IMR-90 (cell line): ENCODE results near the gene SYT3. TPM values are rescaled to one million over a fixed set of nuclear protein-coding genes. Genes with fewer than 3 reads are reported as not detected.

Experiments used
- ATAC-seq: fragments of 200-7000 bp; cut with Tn5 transposase; 2 replicates; pipeline ENCODE4 v1.9.1; 2020; ENCODE audit warnings: low read depth, mild to moderate bottlenecking, moderate library complexity
- BruUV-seq: library from RNA; stranded (reverse); fragments of 400-500 nt; replicated peaks from 2 replicates; lab custom pipeline; 2021; lab: Mats Ljungman, UMichigan
- CTCF ChIA-PET: fragments of 300-600 bp; formaldehyde crosslinking; extraction: SDS; loops from one replicate; lab custom pipeline; 2021; ENCODE audit warnings: antibody characterized with exemption; lab: Yijun Ruan, JAX
- POLR2A ChIA-PET: fragments of 300-600 bp; sonication (Branson Sonifier 250); formaldehyde crosslinking; loops from one replicate; lab custom pipeline; 2022; ENCODE audit warnings: antibody characterized with exemption; ENCODE audit not compliant: unreplicated experiment; lab: Charles Lee
- DNase-seq: peaks from one replicate; pipeline ENCODE4 v3.0.0; 2013
- H2AFZ ChIP-seq: replicated peaks from 2 replicates; pipeline ENCODE3; 2013; ENCODE audit warnings: low read length, mild to moderate bottlenecking; ENCODE audit not compliant: poor library complexity
- H2AK5ac ChIP-seq: 2 replicates; pipeline ENCODE4 v1.6.1; 2013; ENCODE audit warnings: low read depth, low read length, inconsistent platforms
- H2AK9ac ChIP-seq: replicated peaks from 2 replicates; pipeline ENCODE3; 2013; ENCODE audit warnings: mild to moderate bottlenecking, low read depth, low read length, moderate library complexity; ENCODE audit not compliant: poor library complexity
- H2BK120ac ChIP-seq: 2 replicates; pipeline ENCODE4 v1.6.1; 2013; ENCODE audit warnings: low read depth, low read length, inconsistent platforms
- H2BK15ac ChIP-seq: 3 replicates; pipeline ENCODE4 v1.6.1; 2013; ENCODE audit warnings: low read depth, low read length, inconsistent platforms
- H2BK20ac ChIP-seq: 2 replicates; pipeline ENCODE4 v1.6.1; 2013; ENCODE audit warnings: low read depth, mild to moderate bottlenecking, inconsistent platforms, low read length, moderate library complexity
- H2BK5ac ChIP-seq: 2 replicates; pipeline ENCODE4 v1.6.1; 2013; ENCODE audit warnings: mild to moderate bottlenecking, low read depth, low read length, inconsistent platforms; ENCODE audit not compliant: poor library complexity, severe bottlenecking
- H3K14ac ChIP-seq: replicated peaks from 2 replicates; pipeline ENCODE4 v1.6.1; 2013; ENCODE audit warnings: low read depth, low read length, inconsistent platforms
- H3K18ac ChIP-seq: 2 replicates; pipeline ENCODE4 v1.6.1; 2013; ENCODE audit warnings: low read depth, low read length, control low read depth
- H3K23ac ChIP-seq: 2 replicates; pipeline ENCODE4 v1.6.1; 2013; ENCODE audit warnings: low read depth, low read length, inconsistent platforms
- H3K27ac ChIP-seq: 2 replicates; pipeline ENCODE4 v1.5.1; 2013; ENCODE audit warnings: mild to moderate bottlenecking, control low read depth, low read length; ENCODE audit not compliant: insufficient read depth
- H3K27me3 ChIP-seq: 2 replicates; pipeline ENCODE4 v1.6.1; 2013; ENCODE audit warnings: low read length; ENCODE audit not compliant: control insufficient read depth, insufficient read depth
- H3K36me3 ChIP-seq: 2 replicates; pipeline ENCODE4 v1.6.1; 2013; ENCODE audit warnings: low read length, mixed read lengths; ENCODE audit not compliant: control insufficient read depth, insufficient read depth
- H3K4ac ChIP-seq: 2 replicates; pipeline ENCODE4 v1.6.1; 2013; ENCODE audit warnings: low read depth, low read length, inconsistent platforms
- H3K4me1 ChIP-seq: 2 replicates; pipeline ENCODE4 v1.6.1; 2013; ENCODE audit warnings: low read length, mixed read lengths; ENCODE audit not compliant: control insufficient read depth, insufficient read depth
- H3K4me2 ChIP-seq: 2 replicates; pipeline ENCODE4 v1.6.1; 2013; ENCODE audit warnings: low read depth, mild to moderate bottlenecking, control low read depth, low read length, moderate library complexity
- H3K4me3 ChIP-seq: 2 replicates; pipeline ENCODE4 v1.5.1; 2013; ENCODE audit warnings: low read depth, mild to moderate bottlenecking, control low read depth, low read length, moderate library complexity; ENCODE audit not compliant: insufficient read depth
- H3K56ac ChIP-seq: 2 replicates; pipeline ENCODE4 v1.6.1; 2013; ENCODE audit warnings: low read length, inconsistent platforms; ENCODE audit not compliant: insufficient read depth; ENCODE audit errors: extremely low read depth
- H3K79me1 ChIP-seq, 2 experiments: 2 replicates each; pipeline ENCODE4 v1.6.1; 2013; ENCODE audit warnings: low read length in 2 of 2, inconsistent platforms in 1 of 2, low read depth in 1 of 2
- H3K9ac ChIP-seq: 2 replicates; pipeline ENCODE4 v1.6.1; 2013; ENCODE audit warnings: low read depth, low read length, control low read depth
- H3K9me1 ChIP-seq: 2 replicates; pipeline ENCODE4 v1.6.1; 2013; ENCODE audit warnings: low read length, inconsistent platforms; ENCODE audit not compliant: insufficient read depth
- H3K9me3 ChIP-seq: 2 replicates; pipeline ENCODE4 v1.6.1; 2013; ENCODE audit warnings: low read length; ENCODE audit not compliant: control insufficient read depth, insufficient read depth
- H4K20me1 ChIP-seq: 2 replicates; pipeline ENCODE4 v1.6.1; 2013; ENCODE audit warnings: low read length, inconsistent platforms; ENCODE audit not compliant: insufficient read depth
- H4K5ac ChIP-seq: 2 replicates; pipeline ENCODE4 v1.6.1; 2013; ENCODE audit warnings: mild to moderate bottlenecking, low read depth, low read length, control low read depth
- H4K8ac ChIP-seq, 2 experiments: 2 replicates each; pipeline ENCODE4 v1.6.1; 2013; ENCODE audit warnings: low read depth in 2 of 2, low read length in 2 of 2, control low read depth in 1 of 2, inconsistent platforms in 1 of 2
- H4K91ac ChIP-seq: 2 replicates; pipeline ENCODE4 v1.6.1; 2013; ENCODE audit warnings: low read depth, low read length, inconsistent platforms; ENCODE audit not compliant: insufficient read depth
- BHLHE40 ChIP-seq: fragments of 150-350 bp; IDR thresholded peaks from 2 replicates; pipeline ENCODE4 v1.6.1; 2016; ENCODE audit warnings: mild to moderate bottlenecking, low read depth, low read length
- CEBPB ChIP-seq: IDR thresholded peaks from 2 replicates; pipeline ENCODE4 v1.6.1; 2012; ENCODE audit warnings: low read depth, low read length, improper control_type of control experiment
- CHD1 ChIP-seq: IDR thresholded peaks from 2 replicates; pipeline ENCODE4 v1.6.1; 2012; ENCODE audit warnings: low read depth, low read length, improper control_type of control experiment
- FOS ChIP-seq: fragments of 150-350 bp; IDR thresholded peaks from 2 replicates; pipeline ENCODE4 v1.6.1; 2016; ENCODE audit warnings: low read depth, low read length
- MAFK ChIP-seq: IDR thresholded peaks from 2 replicates; pipeline ENCODE4 v1.6.1; 2012; ENCODE audit warnings: low read depth, low read length, improper control_type of control experiment
- MAZ ChIP-seq: IDR thresholded peaks from 2 replicates; pipeline ENCODE4 v1.6.1; 2012; ENCODE audit warnings: low read depth, mild to moderate bottlenecking, low read length, improper control_type of control experiment, moderate library complexity, borderline replicate concordance
- NFE2L2 ChIP-seq: fragments of 150-350 bp; IDR thresholded peaks from 2 replicates; pipeline ENCODE4 v1.6.1; 2016; ENCODE audit warnings: low read depth, mild to moderate bottlenecking, low read length
- POLR2A ChIP-seq: IDR thresholded peaks from 2 replicates; pipeline ENCODE4 v1.6.1; 2012; ENCODE audit warnings: mild to moderate bottlenecking, low read depth, low read length
- RCOR1 ChIP-seq: IDR thresholded peaks from 2 replicates; pipeline ENCODE4 v1.6.1; 2012; ENCODE audit warnings: mild to moderate bottlenecking, low read length, improper control_type of control experiment; ENCODE audit not compliant: insufficient replicate concordance
- RFX5 ChIP-seq: IDR thresholded peaks from 2 replicates; pipeline ENCODE4 v1.8.0; 2012; ENCODE audit warnings: low read depth, mild to moderate bottlenecking, low read length, moderate library complexity
- SMC3 ChIP-seq: fragments of 150-350 bp; IDR thresholded peaks from 2 replicates; pipeline ENCODE4 v1.6.1; 2016; ENCODE audit warnings: low read depth, mild to moderate bottlenecking, antibody characterized with exemption, low read length, moderate library complexity
- WGBS, 2 experiments: methylation state at CpG; one replicate each; pipeline versions ENCODE4 v1.1.5 to v1.1.7; 2013; ENCODE audit warnings: missing lambda C conversion rate in 2 of 2; ENCODE audit not compliant: insufficient read length in 1 of 2; ENCODE audit errors: extremely low coverage in 2 of 2; 5-methylcytosine and 5-hydroxymethylcytosine counted together
- dilution Hi-C: fragments of 300-500 bp; cut with HindIII; formaldehyde crosslinking; loops from one replicate; pipeline ENCODE4 v1.14.3; 2018; ENCODE audit warnings: low sequenced_read_pairs; ENCODE audit not compliant: unreplicated experiment
- in situ Hi-C: fragments of 300-500 bp; cut with MboI; formaldehyde crosslinking; loops from 3 replicates; pipeline ENCODE4 v1.14.3; 2019; ENCODE audit warnings: low sequenced_read_pairs, inconsistent platforms, mixed read lengths
- intact Hi-C: fragments of 100-400 bp; cut with micrococcal nuclease; formaldehyde crosslinking; loops from 2 replicates; pipeline ENCODE4 v1.10.0; 2022
- polyA plus RNA-seq, 3 experiments: library from polyadenylated mRNA; depleted of rRNA; stranded (reverse); fragments of >200 nt; gene quantifications; 2 replicates each; pipeline ENCODE4 v1.2.3, GENCODE V29; 2012; ENCODE audit warnings: low replicate concordance in 1 of 3
- total RNA-seq: library from RNA; depleted of rRNA; stranded (reverse); fragments of >200 nt; gene quantifications from 2 replicates; pipeline ENCODE4 v1.2.3, GENCODE V29; 2012
- TF ChIP-seq, protein P1 (sequence below): fragments of 150-350 bp; IDR thresholded peaks from 2 replicates; pipeline ENCODE4 v1.6.1; 2017; ENCODE audit warnings: mild to moderate bottlenecking, antibody characterized with exemption, low read length, low read depth
- TF ChIP-seq, protein P2 (sequence below): conservative IDR thresholded peaks from 2 replicates; pipeline ENCODE4 v1.5.1; 2012; ENCODE audit warnings: mild to moderate bottlenecking, low read depth, low read length, improper control_type of control experiment
- TF ChIP-seq, protein P3 (sequence below): fragments of 150-350 bp; IDR thresholded peaks from 2 replicates; pipeline ENCODE4 v1.6.1; 2016; ENCODE audit warnings: low read depth, mild to moderate bottlenecking, low read length, moderate library complexity, borderline replicate concordance

Gene SYT3
- total and polyA plus RNA-seq, 2 of the 4 experiments (the other 2 are of a cell fraction): 0.05 TPM; not detected in 1

DNA sequence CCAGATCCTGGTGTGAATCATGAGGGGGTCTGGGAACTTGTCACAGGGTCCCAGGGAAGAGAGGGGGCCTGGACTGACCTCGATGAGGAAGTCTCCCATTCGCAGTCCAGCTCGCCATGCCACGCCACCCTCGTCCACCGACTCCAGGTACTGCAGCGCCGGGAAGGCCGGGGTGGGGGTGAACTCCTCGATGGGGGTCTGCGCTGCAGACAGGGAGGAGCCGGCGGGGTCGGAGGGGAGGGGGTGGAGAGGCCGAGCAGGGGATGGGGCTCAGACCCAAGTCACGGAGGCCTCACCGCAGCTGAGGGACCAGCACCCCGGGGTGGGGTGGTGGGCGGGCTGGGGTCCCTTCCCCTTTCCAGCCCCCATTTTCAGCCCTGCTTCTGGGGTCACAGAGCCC is 49.1 kb upstream of the SYT3 start:
- H2BK5ac ChIP-seq: no peak overlapping the region
- H3K4me1 ChIP-seq: no peaks in the 10 kb centered on the region
- H3K14ac ChIP-seq: no peak overlapping the region
- H4K5ac ChIP-seq: no peak overlapping the region
- H4K8ac ChIP-seq: no peak overlapping the region
- H2BK120ac ChIP-seq: no peak overlapping the region
- no peak overlapping the region for H2AFZ ChIP-seq
- H4K91ac ChIP-seq: no peak overlapping the region
- H2AK9ac ChIP-seq: no peak overlapping the region
- WGBS, 2 experiments: 89% methylated on average over 2 of the region's 19 CpGs; no CpG with 5 or more reads in 1 of the 2 experiments
- H3K9ac ChIP-seq: no peak overlapping the region
- BruUV-seq: no TSS peak
- H3K27ac ChIP-seq: no peak overlapping the region
- H2BK20ac ChIP-seq: no peak overlapping the region
- H3K4ac ChIP-seq: no peak overlapping the region
- in situ Hi-C loops: no loop called here
- no peaks in the 10 kb centered on the region for H3K79me1 ChIP-seq
- ATAC-seq (no peak), DNase-seq (no peak)
- TF ChIP-seq POLR2A (no peak), RCOR1 (no peak), MAZ (no peak), NFE2L2 (no peak), CHD1 (no peak), FOS (no peak), RFX5 (no peak), BHLHE40 (no peak), SMC3 (no peak), CEBPB (no peak), MAFK (no peak)
- TF ChIP-seq, protein P1, sequence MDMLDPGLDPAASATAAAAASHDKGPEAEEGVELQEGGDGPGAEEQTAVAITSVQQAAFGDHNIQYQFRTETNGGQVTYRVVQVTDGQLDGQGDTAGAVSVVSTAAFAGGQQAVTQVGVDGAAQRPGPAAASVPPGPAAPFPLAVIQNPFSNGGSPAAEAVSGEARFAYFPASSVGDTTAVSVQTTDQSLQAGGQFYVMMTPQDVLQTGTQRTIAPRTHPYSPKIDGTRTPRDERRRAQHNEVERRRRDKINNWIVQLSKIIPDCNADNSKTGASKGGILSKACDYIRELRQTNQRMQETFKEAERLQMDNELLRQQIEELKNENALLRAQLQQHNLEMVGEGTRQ: no peak
- TF ChIP-seq, protein P2, sequence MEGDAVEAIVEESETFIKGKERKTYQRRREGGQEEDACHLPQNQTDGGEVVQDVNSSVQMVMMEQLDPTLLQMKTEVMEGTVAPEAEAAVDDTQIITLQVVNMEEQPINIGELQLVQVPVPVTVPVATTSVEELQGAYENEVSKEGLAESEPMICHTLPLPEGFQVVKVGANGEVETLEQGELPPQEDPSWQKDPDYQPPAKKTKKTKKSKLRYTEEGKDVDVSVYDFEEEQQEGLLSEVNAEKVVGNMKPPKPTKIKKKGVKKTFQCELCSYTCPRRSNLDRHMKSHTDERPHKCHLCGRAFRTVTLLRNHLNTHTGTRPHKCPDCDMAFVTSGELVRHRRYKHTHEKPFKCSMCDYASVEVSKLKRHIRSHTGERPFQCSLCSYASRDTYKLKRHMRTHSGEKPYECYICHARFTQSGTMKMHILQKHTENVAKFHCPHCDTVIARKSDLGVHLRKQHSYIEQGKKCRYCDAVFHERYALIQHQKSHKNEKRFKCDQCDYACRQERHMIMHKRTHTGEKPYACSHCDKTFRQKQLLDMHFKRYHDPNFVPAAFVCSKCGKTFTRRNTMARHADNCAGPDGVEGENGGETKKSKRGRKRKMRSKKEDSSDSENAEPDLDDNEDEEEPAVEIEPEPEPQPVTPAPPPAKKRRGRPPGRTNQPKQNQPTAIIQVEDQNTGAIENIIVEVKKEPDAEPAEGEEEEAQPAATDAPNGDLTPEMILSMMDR: no peak
- TF ChIP-seq, protein P3, sequence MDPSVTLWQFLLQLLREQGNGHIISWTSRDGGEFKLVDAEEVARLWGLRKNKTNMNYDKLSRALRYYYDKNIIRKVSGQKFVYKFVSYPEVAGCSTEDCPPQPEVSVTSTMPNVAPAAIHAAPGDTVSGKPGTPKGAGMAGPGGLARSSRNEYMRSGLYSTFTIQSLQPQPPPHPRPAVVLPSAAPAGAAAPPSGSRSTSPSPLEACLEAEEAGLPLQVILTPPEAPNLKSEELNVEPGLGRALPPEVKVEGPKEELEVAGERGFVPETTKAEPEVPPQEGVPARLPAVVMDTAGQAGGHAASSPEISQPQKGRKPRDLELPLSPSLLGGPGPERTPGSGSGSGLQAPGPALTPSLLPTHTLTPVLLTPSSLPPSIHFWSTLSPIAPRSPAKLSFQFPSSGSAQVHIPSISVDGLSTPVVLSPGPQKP: no peak
- ChIA-PET CTCF (interaction anchor here (1.0 kb wide), 1 partner anchor 18 kb away, joined by 3 read pairs; no protein-coding TSS in a partner anchor), POLR2A (no interaction called here)
- H3K27me3 ChIP-seq: peaks cover 9% of the 10 kb centered on the region
- H3K9me1 ChIP-seq: no peaks in the 10 kb centered on the region
- no peak overlapping the region for H3K56ac ChIP-seq
- no peaks in the 10 kb centered on the region for H3K36me3 ChIP-seq
- no peaks in the 10 kb centered on the region; the same call in 1 of the 2 replicates for H4K20me1 ChIP-seq
- H2BK15ac ChIP-seq: no peak overlapping the region
- intact Hi-C loops: no loop called here
- H3K9me3 ChIP-seq: no peaks in the 10 kb centered on the region
- dilution Hi-C loops: no loop called here
- H3K23ac ChIP-seq: no peak overlapping the region
- no peak overlapping the region for H2AK5ac ChIP-seq
- H3K4me3 ChIP-seq: no peak overlapping the region
- no peak overlapping the region for H3K4me2 ChIP-seq
- no peak overlapping the region for H3K18ac ChIP-seq
